IMR-90 (cell line): ENCODE measurements around the gene GUCA1C.

Experiments
- BHLHE40 ChIP-seq: fragments of 150-350 bp; IDR thresholded peaks from 2 replicates; pipeline ENCODE4 v1.6.1; 2016; ENCODE audit warnings: mild to moderate bottlenecking, low read depth, low read length
- CEBPB ChIP-seq: IDR thresholded peaks from 2 replicates; pipeline ENCODE4 v1.6.1; 2012; ENCODE audit warnings: low read depth, low read length, improper control_type of control experiment
- MAFK ChIP-seq: IDR thresholded peaks from 2 replicates; pipeline ENCODE4 v1.6.1; 2012; ENCODE audit warnings: low read depth, low read length, improper control_type of control experiment
- POLR2A ChIP-seq: IDR thresholded peaks from 2 replicates; pipeline ENCODE4 v1.6.1; 2012; ENCODE audit warnings: mild to moderate bottlenecking, low read depth, low read length
- RAD21 ChIP-seq: IDR thresholded peaks from 2 replicates; pipeline ENCODE4 v1.6.1; 2012; ENCODE audit warnings: low read length, improper control_type of control experiment
- RCOR1 ChIP-seq: IDR thresholded peaks from 2 replicates; pipeline ENCODE4 v1.6.1; 2012; ENCODE audit warnings: mild to moderate bottlenecking, low read length, improper control_type of control experiment; ENCODE audit not compliant: insufficient replicate concordance
- RFX5 ChIP-seq: IDR thresholded peaks from 2 replicates; pipeline ENCODE4 v1.8.0; 2012; ENCODE audit warnings: low read depth, mild to moderate bottlenecking, low read length, moderate library complexity
- SMC3 ChIP-seq: fragments of 150-350 bp; IDR thresholded peaks from 2 replicates; pipeline ENCODE4 v1.6.1; 2016; ENCODE audit warnings: low read depth, mild to moderate bottlenecking, antibody characterized with exemption, low read length, moderate library complexity
- TF ChIP-seq, protein P1 (sequence below): conservative IDR thresholded peaks from 2 replicates; pipeline ENCODE4 v1.5.1; 2012; ENCODE audit warnings: mild to moderate bottlenecking, low read depth, low read length, improper control_type of control experiment
- TF ChIP-seq, protein P2 (sequence below): fragments of 150-350 bp; IDR thresholded peaks from 2 replicates; pipeline ENCODE4 v1.6.1; 2017; ENCODE audit warnings: mild to moderate bottlenecking, antibody characterized with exemption, low read length, low read depth

GRCh38 chr3:108966773-108967172 is 13.1 kb upstream of the GUCA1C start:
- TF ChIP-seq, protein P1, sequence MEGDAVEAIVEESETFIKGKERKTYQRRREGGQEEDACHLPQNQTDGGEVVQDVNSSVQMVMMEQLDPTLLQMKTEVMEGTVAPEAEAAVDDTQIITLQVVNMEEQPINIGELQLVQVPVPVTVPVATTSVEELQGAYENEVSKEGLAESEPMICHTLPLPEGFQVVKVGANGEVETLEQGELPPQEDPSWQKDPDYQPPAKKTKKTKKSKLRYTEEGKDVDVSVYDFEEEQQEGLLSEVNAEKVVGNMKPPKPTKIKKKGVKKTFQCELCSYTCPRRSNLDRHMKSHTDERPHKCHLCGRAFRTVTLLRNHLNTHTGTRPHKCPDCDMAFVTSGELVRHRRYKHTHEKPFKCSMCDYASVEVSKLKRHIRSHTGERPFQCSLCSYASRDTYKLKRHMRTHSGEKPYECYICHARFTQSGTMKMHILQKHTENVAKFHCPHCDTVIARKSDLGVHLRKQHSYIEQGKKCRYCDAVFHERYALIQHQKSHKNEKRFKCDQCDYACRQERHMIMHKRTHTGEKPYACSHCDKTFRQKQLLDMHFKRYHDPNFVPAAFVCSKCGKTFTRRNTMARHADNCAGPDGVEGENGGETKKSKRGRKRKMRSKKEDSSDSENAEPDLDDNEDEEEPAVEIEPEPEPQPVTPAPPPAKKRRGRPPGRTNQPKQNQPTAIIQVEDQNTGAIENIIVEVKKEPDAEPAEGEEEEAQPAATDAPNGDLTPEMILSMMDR = no peak
- TF ChIP-seq RFX5 (no peak), MAFK (no peak), POLR2A (no peak), BHLHE40 (no peak), CEBPB (no peak), RCOR1 (no peak), RAD21 (no peak), SMC3 (no peak)
- TF ChIP-seq, protein P2, sequence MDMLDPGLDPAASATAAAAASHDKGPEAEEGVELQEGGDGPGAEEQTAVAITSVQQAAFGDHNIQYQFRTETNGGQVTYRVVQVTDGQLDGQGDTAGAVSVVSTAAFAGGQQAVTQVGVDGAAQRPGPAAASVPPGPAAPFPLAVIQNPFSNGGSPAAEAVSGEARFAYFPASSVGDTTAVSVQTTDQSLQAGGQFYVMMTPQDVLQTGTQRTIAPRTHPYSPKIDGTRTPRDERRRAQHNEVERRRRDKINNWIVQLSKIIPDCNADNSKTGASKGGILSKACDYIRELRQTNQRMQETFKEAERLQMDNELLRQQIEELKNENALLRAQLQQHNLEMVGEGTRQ = no peak
